Fibroblast of skin of left biceps (primary cell): ENCODE data around the gene SPESP1.

Experiments used
- DNase-seq, 2 experiments: peaks; one replicate each; pipeline ENCODE4 v3.0.0-alpha.2; 2013; ENCODE audit warnings: low read depth in 2 of 2

SPESP1 gene

DNA sequence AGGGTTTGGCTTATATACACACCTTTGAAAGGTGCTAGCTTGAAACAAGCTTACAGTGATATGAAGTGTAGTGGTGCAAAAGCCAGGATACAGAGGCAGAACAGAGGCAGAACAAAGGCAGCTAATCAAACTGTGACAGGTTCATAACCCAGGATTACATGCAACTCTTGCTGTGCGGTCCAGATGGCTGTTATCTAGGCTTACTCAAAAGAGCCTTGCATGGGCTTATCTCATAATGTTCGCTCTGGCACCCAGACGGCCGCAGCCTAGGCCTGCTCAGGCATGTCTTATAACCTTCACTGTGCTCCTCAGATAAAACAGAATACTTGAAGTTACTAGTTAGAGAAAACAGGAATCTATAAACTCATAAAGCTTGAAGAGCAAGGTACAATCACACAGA lies 61.4 kb downstream of the SPESP1 start:
- DNase-seq = no peak

DNA sequence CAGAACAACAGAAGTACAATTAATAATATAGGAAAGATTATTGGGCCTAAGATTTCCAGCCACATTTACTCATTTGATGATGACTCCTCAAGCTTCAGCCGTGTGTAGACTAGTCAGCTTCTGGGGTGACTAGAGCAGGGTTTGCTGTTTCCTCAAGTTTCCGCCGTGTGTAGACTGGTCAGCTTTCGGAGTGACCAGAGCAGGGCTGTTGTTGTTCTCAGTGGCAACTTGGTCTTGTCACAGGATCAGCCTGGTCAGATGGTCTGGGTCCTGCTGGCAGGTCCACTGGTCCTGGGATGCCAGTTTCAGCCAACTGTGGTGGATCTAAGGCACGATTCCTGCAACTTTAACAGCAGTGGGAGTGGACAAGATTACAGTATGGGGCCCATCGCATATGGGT lies 62.4 kb downstream of the SPESP1 start:
- DNase-seq = no peak

DNA sequence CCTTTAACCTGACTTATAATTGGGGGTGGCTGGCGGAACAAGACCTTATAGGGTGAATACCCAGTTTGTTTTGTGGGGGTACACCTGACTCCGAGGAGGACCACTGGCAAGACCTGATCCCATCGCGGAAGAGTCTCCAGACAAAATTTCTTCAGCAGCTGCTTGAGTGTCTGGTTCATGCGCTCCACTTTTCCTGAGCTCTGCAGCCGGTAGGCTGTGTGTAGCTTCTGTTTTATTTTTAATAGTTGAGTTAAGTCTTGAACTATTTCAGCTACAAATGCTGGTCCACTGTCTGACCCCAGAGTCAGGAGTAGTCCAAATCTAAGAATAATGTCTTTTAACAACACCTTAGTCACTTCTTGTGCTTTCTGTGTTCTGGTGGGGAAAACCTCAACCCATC lies 63.0 kb downstream of the SPESP1 start:
- DNase-seq = no peak

DNA sequence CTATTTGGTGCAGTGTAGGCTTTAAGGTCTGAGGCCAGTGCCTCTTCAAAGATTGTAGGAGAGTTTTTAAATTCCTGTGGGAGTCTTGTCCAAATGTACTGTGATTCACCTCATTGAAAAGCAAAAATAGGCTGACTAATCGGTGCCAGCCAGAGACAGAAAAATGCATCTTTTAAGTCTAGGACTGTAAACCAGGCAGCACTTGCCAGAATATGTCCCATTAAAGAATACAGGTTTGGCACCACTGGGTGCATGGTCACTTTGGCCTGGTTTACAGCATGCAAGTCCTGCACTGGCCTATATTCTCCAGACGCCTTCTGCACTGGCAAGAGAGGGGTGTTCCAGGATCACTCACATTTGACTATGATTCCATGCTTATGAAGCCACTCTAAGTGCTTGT lies 63.8 kb downstream of the SPESP1 start:
- no peak for DNase-seq

DNA sequence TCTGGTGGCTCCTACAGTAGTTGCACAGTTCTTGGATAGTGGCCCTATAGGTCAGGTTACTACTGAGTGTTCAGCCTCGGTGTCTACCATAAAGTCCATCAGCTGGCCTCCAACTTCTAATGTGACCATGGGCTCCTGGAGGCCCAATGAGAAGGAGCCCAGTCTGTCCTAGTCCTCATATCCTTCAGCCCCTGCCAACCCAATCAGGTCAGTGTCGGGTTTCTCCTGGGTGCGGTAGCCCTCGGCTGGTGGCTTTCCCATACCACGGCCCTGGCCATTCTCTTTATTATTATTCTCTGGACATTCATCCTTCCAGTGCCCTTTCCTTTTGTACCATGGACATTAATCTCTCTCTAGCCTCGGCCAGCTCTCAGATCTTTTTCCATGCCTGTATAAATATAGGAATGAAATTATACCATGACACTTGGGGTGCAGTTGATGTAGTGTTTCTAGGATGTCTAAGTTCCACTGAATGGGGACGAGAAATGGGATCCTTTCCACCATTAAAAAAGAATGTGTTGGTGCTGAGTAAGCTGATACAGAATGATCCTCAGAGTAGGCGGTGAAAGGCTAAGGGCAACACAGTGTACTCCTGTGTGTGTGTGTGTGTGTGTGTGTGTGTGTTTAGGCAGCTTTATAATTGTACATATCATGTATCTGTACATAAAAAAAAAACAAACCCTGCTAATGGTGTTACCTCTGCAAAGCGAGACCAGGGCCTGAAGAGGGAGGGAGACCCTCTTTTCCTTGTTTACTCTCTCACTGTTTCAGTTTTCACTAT lies 64.8 kb downstream of the SPESP1 start:
- DNase-seq = no peak
